Bronchial smooth muscle cell (primary cell): ENCODE data around the gene RGS18. TPM values are rescaled to one million over a fixed set of nuclear protein-coding genes. Genes with fewer than 3 reads are reported as not detected.

ENCODE experiments used
- total RNA-seq: library from RNA; depleted of rRNA; stranded (reverse); fragments of >200 nt; gene quantifications from 2 replicates; pipeline ENCODE4 v1.2.1, GENCODE V29; 2014

Gene RGS18, protein sequence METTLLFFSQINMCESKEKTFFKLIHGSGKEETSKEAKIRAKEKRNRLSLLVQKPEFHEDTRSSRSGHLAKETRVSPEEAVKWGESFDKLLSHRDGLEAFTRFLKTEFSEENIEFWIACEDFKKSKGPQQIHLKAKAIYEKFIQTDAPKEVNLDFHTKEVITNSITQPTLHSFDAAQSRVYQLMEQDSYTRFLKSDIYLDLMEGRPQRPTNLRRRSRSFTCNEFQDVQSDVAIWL
- 0.16 TPM in 1 of 2 replicates, not detected in the other for total RNA-seq

GRCh38 chr1:192158181-192158580 is at the start of gene RGS18:
TSS of gene RGS18 (plus strand) at chr1:192158462. CDS start at chr1:192158638, 176 bp downstream.

Other genes starting within 250 kb of the RGS18 start
- gene RGS21, start 158.5 kb downstream of the RGS18 start, total RNA-seq = not detected in 2 replicates